Omental fat pad (tissue), 4 donors: Measurements from ENCODE around the gene PLAAT3. TPM values are rescaled to one million over a fixed set of nuclear protein-coding genes. Genes with fewer than 3 reads are reported as not detected.

Experiments
- ATAC-seq: fragments of 150-250 bp; one replicate; pipeline ENCODE4 v1.9.1; 2016; ENCODE audit warnings: mild to moderate bottlenecking, moderate library complexity; ENCODE audit not compliant: low FRiP score
- DNase-seq: peaks from one replicate; pipeline ENCODE4 v3.0.0-alpha.2; 2019; ENCODE audit warnings: low spot score
- CTCF ChIP-seq, 3 donors: fragments of 450-650 bp; IDR thresholded peaks; one replicate each; pipeline ENCODE4 v1.5.1; 2016 to 2017; ENCODE audit warnings: antibody characterized with exemption in 3 of 3, mild to moderate bottlenecking in 3 of 3, moderate library complexity in 2 of 3
- total RNA-seq, 4 donors: library from RNA; depleted of rRNA; stranded (reverse); fragments of >200 nt; gene quantifications; one replicate each; pipeline ENCODE4 v1.1.0, GENCODE V29; 2016

The PLAAT3 gene
- total RNA-seq, 4 donors from 2014 or later, result 125 to 616 (median 260) TPM

GRCh38 chr11:63574856-63575602, 39.2 kb downstream of the PLAAT3 start:
- ATAC-seq, result peak; percentile 96
- TF ChIP-seq CTCF (IDR thresholded peaks at IDR 0.05), result no peak
- DNase-seq, result peak; percentile 44

GRCh38 chr11:63573881-63574855, 40.1 kb downstream of the PLAAT3 start:
- ATAC-seq (peak; percentile 62), DNase-seq (no peak)
- TF ChIP-seq CTCF (IDR thresholded peaks at IDR 0.05), result no peak

- DNase-seq, result no peak
- no peak for ATAC-seq
- no peak for TF ChIP-seq CTCF (IDR thresholded peaks at IDR 0.05)
Measured at GRCh38 chr11:63572026-63572688, 42.1 kb downstream of the PLAAT3 start.

GRCh38 chr11:63569570-63569969, 44.7 kb downstream of the PLAAT3 start:
- DNase-seq (no peak), ATAC-seq (no peak)
- TF ChIP-seq CTCF (IDR thresholded peaks at IDR 0.05), result no peak

- TF ChIP-seq CTCF (IDR thresholded peaks at IDR 0.05), result no peak
- DNase-seq (no peak), ATAC-seq (peak; percentile 96)
Measured at GRCh38 chr11:63567044-63567840, 47.0 kb downstream of the PLAAT3 start.

GRCh38 chr11:63564784-63565350, 49.4 kb downstream of the PLAAT3 start:
- DNase-seq (no peak), ATAC-seq (no peak)
- no peak for TF ChIP-seq CTCF (IDR thresholded peaks at IDR 0.05)
